HG02678 (cell line): ENCODE measurements around the gene NEURL1.
"Not testable (repeated sequence)": the region's sequence is repeated elsewhere in the genome, so short reads cannot be mapped to it uniquely, and the experiment has no call there.

ENCODE experiments used
- ATAC-seq: cut with Tn5 transposase; IDR thresholded peaks from one replicate; pipeline ENCODE4 v1.9.1; 2021; ENCODE audit warnings: mild to moderate bottlenecking, moderate library complexity; ENCODE audit not compliant: unreplicated experiment

Gene NEURL1

DNA sequence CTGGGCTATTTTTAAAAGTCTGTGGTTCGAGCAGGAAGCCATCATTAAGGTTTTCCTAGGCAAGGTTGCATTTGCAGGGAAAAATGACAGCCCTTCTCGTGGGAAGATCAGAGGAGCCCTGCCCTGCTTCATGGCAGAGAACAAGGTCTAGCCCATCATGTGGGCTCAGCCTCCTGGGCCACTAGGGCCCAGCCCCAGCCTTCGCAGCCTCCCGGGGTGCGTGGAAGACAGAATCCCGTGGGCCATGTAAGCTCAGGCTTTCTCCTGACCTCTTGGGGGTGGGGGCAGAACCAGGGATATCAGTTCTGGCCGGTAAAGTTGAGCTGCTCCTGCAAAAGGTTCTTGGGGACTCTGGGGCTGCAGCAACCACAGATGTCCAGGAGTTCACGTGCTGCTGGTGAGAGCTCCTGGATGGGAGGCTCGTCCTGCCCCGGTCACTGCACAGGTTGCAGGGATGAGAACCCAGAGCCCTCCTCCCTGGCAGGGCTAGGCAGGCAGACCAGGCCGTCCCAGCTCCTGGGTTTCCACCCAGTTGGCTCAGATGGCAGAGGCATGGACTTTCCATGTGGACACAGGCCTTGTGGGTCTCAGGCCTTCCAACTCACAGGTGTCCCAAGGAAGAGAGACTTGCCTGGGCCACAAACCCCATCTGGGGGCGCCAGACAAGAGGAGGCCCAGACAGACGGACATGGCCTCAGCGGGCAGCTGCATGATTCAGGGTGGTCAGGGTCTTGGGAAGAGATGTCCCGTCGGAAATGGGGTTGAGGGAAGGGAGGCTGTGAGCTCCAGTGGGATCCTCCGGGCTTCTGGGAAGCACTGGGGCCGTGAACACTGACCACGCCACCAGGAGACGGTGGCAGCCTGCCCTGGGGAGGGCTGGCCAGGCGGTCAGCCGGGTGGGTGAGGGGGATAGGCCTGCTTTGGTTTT, 126.2 kb downstream of the NEURL1 start:
- ATAC-seq: no peak

DNA sequence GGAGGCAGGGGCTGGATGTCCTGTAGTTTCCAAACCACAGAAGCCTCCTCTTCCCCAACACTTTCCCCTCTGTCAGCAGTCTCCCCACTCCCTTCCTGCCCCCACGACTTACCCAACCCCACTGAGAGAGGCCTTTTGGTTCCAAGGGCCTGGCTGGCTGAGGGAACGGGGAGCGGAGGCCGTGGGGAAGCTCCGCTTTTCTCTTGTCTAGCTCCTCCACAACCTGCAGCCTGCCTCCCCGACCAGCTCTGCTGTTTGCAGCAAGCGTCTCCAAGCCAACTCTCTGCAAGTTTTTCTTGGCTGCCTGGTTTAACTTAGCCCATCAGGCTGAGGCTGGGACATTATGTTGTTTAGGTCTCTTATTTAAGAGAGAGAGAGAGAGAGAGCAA, 126.8 kb downstream of the NEURL1 start:
- no peak for ATAC-seq

- ATAC-seq: no peak
These were observed 127.6 kb downstream of the NEURL1 start for GRCh38 chr10:103620891-103621782.

DNA sequence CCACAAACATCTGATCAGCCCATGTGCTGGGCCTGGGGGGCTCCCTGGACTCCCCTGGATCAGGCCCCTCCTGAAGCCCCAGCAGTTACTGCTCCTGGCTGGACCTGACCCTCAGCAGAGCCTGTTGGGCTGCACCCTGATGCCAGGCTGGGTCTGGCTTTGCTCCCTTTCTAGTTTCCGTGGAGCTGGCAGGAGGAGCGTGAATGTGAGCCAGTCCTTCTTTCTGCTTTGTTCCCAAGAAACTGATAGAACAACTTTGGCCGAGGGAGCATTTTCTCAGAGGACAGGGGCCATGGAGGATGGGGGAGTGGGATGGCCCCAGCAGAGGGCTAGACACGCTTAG, 128.2 kb downstream of the NEURL1 start:
- no peak for ATAC-seq

DNA sequence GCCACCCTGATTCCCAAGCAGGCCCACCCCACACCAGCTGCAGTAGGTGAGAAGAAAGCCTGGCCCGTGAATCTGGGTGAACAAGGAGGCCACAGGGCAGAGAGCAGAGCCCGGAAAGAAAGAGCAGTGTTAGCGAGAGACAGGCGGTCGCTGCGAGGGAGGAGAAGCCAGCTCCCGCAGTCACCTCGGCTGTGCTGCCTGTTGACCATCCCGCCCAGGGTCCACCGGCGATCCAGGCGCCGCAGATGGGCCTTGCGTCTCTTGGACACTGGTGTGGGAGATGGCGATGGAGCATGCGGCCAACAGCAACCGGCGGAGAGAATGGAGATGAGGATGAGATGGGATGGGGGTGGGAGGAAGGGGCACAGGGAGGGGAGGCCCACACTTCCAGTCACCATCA, 128.8 kb downstream of the NEURL1 start:
- ATAC-seq: no peak

- no peak for ATAC-seq
These were observed 129.6 kb downstream of the NEURL1 start for GRCh38 chr10:103622935-103623574.

DNA sequence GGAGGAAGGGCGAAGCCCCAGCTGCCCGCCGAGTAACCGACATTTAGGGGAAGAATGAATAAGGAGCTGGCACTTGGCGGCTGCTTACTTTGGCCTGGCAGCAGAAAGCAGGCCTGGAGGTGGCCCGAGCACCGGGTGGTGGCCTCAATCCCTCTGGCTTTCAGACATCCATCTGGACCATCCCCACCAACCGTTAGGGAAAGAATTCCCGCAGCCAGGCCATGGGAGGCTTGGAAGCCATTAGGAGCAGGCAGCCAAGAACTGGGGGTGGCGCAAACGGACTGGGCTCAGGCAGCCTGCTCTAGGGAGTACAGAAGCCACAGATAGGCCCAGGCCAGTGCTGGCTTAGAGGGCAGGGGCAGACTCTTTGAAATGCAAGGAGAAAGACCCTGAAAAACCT, 132.7 kb downstream of the NEURL1 start:
- no peak for ATAC-seq

- no peak for ATAC-seq
These were observed 133.8 kb downstream of the NEURL1 start for GRCh38 chr10:103627111-103627892.

- no peak for ATAC-seq
These were observed 134.4 kb downstream of the NEURL1 start for GRCh38 chr10:103627893-103628292.

DNA sequence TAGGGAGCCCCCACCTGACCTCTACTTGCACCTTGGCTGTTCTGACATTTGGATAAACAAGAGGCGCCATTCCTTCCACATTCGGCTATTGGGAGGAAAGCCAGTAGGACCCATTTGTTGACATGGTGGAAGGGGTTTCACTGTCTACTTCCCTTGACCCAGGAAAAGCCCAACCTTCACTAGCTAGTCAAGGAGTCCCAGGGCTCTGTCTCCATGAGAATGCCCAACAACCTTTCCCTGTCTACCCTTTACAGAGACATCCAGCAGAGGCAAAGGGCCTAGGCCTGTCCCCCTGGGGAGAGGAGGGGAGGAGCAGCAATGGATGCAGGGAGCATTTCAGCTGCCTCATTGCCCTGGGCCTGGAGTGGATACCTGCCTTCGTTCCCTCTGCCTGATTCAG, 136.1 kb downstream of the NEURL1 start:
- ATAC-seq: no peak

GRCh38 chr10:103630156-103630555, 136.7 kb downstream of the NEURL1 start:
- ATAC-seq: no peak

DNA sequence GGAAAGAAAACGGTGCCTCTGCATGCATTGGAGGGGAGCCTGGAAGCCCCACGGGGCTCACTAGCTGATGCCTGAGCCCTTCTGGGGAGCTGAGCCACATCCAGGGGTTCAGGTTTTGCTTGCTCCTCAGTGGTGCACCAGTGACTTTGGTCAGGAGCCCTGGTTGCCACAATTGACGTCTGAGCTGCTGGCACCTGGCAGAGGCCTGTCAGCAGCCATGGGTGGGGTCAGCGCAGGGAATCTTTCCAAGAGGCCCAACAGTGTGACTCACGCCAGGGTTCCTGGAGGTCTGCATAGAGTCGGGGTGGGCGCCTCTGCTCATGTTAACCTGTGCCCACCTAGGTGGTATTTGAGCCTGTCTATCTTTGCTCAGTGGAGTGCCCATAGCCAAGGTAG, 138.7 kb downstream of the NEURL1 start:
- ATAC-seq: no peak

GRCh38 chr10:103632871-103633270, 139.4 kb downstream of the NEURL1 start:
- ATAC-seq: not testable (repeated sequence)

GRCh38 chr10:103633846-103634245, 140.3 kb downstream of the NEURL1 start:
- no peak for ATAC-seq

- ATAC-seq: no peak
These were observed 142.1 kb downstream of the NEURL1 start for GRCh38 chr10:103635580-103635979.

GRCh38 chr10:103636492-103636891, 143.0 kb downstream of the NEURL1 start:
- ATAC-seq: no peak

DNA sequence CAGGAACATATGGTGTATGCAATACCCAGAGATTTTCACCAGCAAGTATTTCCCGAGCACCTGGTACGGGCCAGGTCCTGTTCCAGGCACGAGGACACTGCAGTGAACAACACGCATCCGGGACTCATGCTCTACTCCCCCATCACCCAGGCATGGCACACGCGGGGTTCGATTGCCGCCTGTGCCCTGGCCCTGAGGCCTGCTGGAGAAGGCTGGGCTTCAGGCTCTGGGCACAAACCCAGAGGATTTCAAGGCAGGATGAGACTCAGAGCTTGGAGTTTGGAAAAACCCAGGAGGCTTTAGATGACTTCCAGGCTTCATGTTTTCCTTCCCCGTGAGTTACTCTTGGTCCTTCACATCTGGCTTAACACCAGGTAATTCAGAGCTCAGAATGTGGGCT, 143.5 kb downstream of the NEURL1 start:
- ATAC-seq: no peak

- ATAC-seq: no peak
These were observed 144.5 kb downstream of the NEURL1 start for GRCh38 chr10:103637927-103638557.

DNA sequence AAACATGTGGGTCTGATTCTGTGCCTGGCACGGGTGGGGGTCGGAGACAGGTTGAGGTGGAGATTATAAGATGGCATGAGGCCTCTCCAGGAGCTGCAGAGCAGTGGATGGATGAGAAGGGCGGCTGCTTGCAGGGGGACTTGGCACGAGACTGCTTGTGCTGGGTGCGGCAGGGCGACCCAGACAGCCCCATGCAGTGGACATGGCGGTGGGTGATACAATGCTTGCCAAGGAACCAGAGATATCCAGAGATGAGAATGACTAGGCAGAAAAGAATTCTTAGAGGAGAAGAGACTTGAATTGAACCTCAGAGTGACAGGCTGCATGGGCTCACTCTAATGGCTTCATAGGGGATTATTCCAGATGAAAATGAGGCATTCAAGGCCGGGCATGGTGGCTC, 145.4 kb downstream of the NEURL1 start:
- no peak for ATAC-seq
